HepG2 (cell line): ENCODE measurements around the gene TAC3. TPM values are rescaled to one million over a fixed set of nuclear protein-coding genes. Genes with fewer than 3 reads are reported as not detected.

Experiments
- ATAC-seq: fragments of 200-7000 bp; cut with Tn5 transposase; 3 replicates; pipeline ENCODE4 v1.9.1; 2020; ENCODE audit warnings: mild to moderate bottlenecking, moderate library complexity
- BruUV-seq: library from RNA; stranded (reverse); fragments of 400-500 nt; replicated peaks from 2 replicates; lab custom pipeline; 2021; lab: Mats Ljungman, UMichigan
- CTCF ChIA-PET: fragments of 300-600 bp; formaldehyde crosslinking; extraction: SDS; loops from one replicate; lab custom pipeline; 2021; ENCODE audit warnings: low total read pairs, inconsistent platforms, low intra/inter-chr PET ratio; lab: Yijun Ruan, JAX
- POLR2A ChIA-PET: fragments of 350-600 bp; sonication (Branson Sonifier 250); formaldehyde crosslinking; loops from one replicate; lab custom pipeline; 2020; ENCODE audit warnings: antibody characterized with exemption, inconsistent platforms; lab: Yijun Ruan, JAX
- DNase-seq: peaks from one replicate; pipeline ENCODE4 v3.0.0-alpha.2; 2015; ENCODE audit warnings: low spot score
- FAIRE-seq: peaks from 3 replicates; lab custom pipeline; 2011; peaks lifted over from hg19 to GRCh38; lab: Jason Lieb, UNC
- H2AFZ ChIP-seq: one replicate; pipeline ENCODE4 v1.6.1; 2011; ENCODE audit warnings: low read length, inconsistent platforms
- H3K27ac ChIP-seq: fragments of 300-600 bp; 3 replicates; pipeline ENCODE4 v1.8.0; 2011; ENCODE audit warnings: mixed run types, mild to moderate bottlenecking, mixed read lengths, low read length, inconsistent platforms; ENCODE audit not compliant: insufficient read depth; ENCODE audit errors: extremely low read length
- H3K27me3 ChIP-seq, 2 experiments: fragments of 200-600 bp in 1 of 2; 2 replicates in 1 of 2; 3 replicates in 1 of 2; pipeline versions ENCODE4 v1.6.0 to v1.8.0; 2011; ENCODE audit warnings: low read length in 2 of 2, mild to moderate bottlenecking in 2 of 2, moderate library complexity in 2 of 2, inconsistent platforms in 1 of 2; ENCODE audit not compliant: insufficient read depth in 2 of 2, control insufficient read depth in 1 of 2
- H3K36me3 ChIP-seq, 2 experiments: fragments of 200-600 bp in 1 of 2; replicated peaks in 1 of 2; 2 replicates in 1 of 2; 3 replicates in 1 of 2; pipeline versions ENCODE4 v1.5.1 to v1.8.0; 2011; ENCODE audit warnings: low read length in 2 of 2, inconsistent platforms in 1 of 2; ENCODE audit not compliant: insufficient read depth in 2 of 2, control insufficient read depth in 1 of 2
- H3K4me1 ChIP-seq: 2 replicates; pipeline ENCODE4 v1.5.1; 2012; ENCODE audit warnings: low read length, inconsistent platforms; ENCODE audit not compliant: insufficient read depth
- H3K4me2 ChIP-seq: 2 replicates; pipeline ENCODE4 v1.6.0; 2011; ENCODE audit warnings: low read depth, low read length, inconsistent platforms
- H3K4me3 ChIP-seq, 3 experiments: fragments of 200-600 bp in 1 of 3; sonication (generic), shearing (Covaris generic) in 1 of 3; replicated peaks in 1 of 3; 2 replicates each; pipeline ENCODE4 v1.5.1; 2011 to 2016; ENCODE audit warnings: low read length in 3 of 3, inconsistent platforms in 2 of 3, low read depth in 2 of 3, mild to moderate bottlenecking in 2 of 3, control low read depth in 1 of 3, mixed read lengths in 1 of 3; ENCODE audit not compliant: insufficient read depth in 1 of 3
- H3K79me2 ChIP-seq: one replicate; pipeline ENCODE4 v1.6.1; 2011; ENCODE audit warnings: low read length, inconsistent platforms; ENCODE audit not compliant: insufficient read depth
- H3K9ac ChIP-seq: 2 replicates; pipeline ENCODE4 v1.6.0; 2011; ENCODE audit warnings: mild to moderate bottlenecking, low read depth, low read length, inconsistent platforms; ENCODE audit not compliant: insufficient read depth
- H3K9me3 ChIP-seq: 2 replicates; pipeline ENCODE4 v1.5.1; 2012; ENCODE audit warnings: mild to moderate bottlenecking, low read length
- H4K20me1 ChIP-seq: 2 replicates; pipeline ENCODE4 v1.6.0; 2011; ENCODE audit warnings: inconsistent platforms, mild to moderate bottlenecking, low read length, moderate library complexity; ENCODE audit not compliant: insufficient read depth
- CCDC6 ChIP-seq: sonication (generic); formaldehyde crosslinking; IDR thresholded peaks from 2 replicates; pipeline ENCODE4 v1.8.1; 2022; ENCODE audit warnings: mild to moderate bottlenecking, missing genetic modification reagents, moderate library complexity
- ELF1 ChIP-seq: sonication (generic); formaldehyde crosslinking; IDR thresholded peaks from 2 replicates; pipeline ENCODE4 v1.4.0; 2020; ENCODE audit warnings: missing genetic modification reagents
- ELF4 ChIP-seq: sonication (generic); formaldehyde crosslinking; IDR thresholded peaks from 2 replicates; pipeline ENCODE4 v1.5.0; 2020; ENCODE audit warnings: missing genetic modification reagents, mild to moderate bottlenecking, moderate library complexity, borderline replicate concordance
- HNRNPUL1 ChIP-seq: fragments of 200-400 bp; formaldehyde crosslinking; IDR thresholded peaks from 2 replicates; pipeline ENCODE4 v1.6.1; 2017; ENCODE audit warnings: low read depth, mild to moderate bottlenecking, low read length, moderate library complexity
- MEF2D ChIP-seq: sonication (generic); formaldehyde crosslinking; IDR thresholded peaks from 2 replicates; pipeline ENCODE4 v1.5.1; 2020; ENCODE audit warnings: mild to moderate bottlenecking, missing genetic modification reagents
- SMAD3 ChIP-seq: sonication (generic); formaldehyde crosslinking; IDR thresholded peaks from 2 replicates; pipeline ENCODE4 v1.4.0; 2020; ENCODE audit warnings: missing genetic modification reagents
- SYNCRIP ChIP-seq: fragments of 200-400 bp; formaldehyde crosslinking; IDR thresholded peaks from 2 replicates; pipeline ENCODE4 v1.6.1; 2018; ENCODE audit warnings: mild to moderate bottlenecking, low read depth, low read length; ENCODE audit not compliant: insufficient read depth
- ZEB1 ChIP-seq: IDR thresholded peaks from 2 replicates; pipeline ENCODE4 v1.6.1; 2012; ENCODE audit warnings: mild to moderate bottlenecking, low read depth, inconsistent platforms; ENCODE audit not compliant: insufficient replicate concordance
- ZFY ChIP-seq: sonication (generic); formaldehyde crosslinking; IDR thresholded peaks from 2 replicates; pipeline ENCODE4 v1.4.0; 2020; ENCODE audit warnings: missing genetic modification reagents
- ZKSCAN8 ChIP-seq: IDR thresholded peaks from 2 replicates; pipeline ENCODE4 v1.6.1; 2016; ENCODE audit warnings: borderline replicate concordance, missing genetic modification reagents, missing compliant biosample characterization
- ZNF224 ChIP-seq: sonication (generic); formaldehyde crosslinking; IDR thresholded peaks from 2 replicates; pipeline ENCODE4 v1.5.0; 2020; ENCODE audit warnings: mild to moderate bottlenecking, missing genetic modification reagents
- ZNF317 ChIP-seq: sonication (generic); formaldehyde crosslinking; IDR thresholded peaks from 2 replicates; pipeline ENCODE4 v1.5.0; 2020; ENCODE audit warnings: mild to moderate bottlenecking, missing genetic modification reagents
- ZNF414 ChIP-seq: sonication (generic); formaldehyde crosslinking; IDR thresholded peaks from 2 replicates; pipeline ENCODE4 v1.5.0; 2020; ENCODE audit warnings: missing genetic modification reagents
- ZNF513 ChIP-seq: sonication (generic); formaldehyde crosslinking; conservative IDR thresholded peaks from 2 replicates; pipeline ENCODE4 v1.5.0; 2020; ENCODE audit warnings: missing genetic modification reagents
- ZNF619 ChIP-seq: sonication (generic); formaldehyde crosslinking; IDR thresholded peaks from 2 replicates; pipeline ENCODE4 v1.4.0; 2020; ENCODE audit warnings: mild to moderate bottlenecking, missing genetic modification reagents
- ZNF691 ChIP-seq: sonication (generic); formaldehyde crosslinking; IDR thresholded peaks from 2 replicates; pipeline ENCODE4 v1.4.0; 2020; ENCODE audit warnings: missing genetic modification reagents, low read depth, mild to moderate bottlenecking, borderline replicate concordance
- ZNF740 ChIP-seq: sonication (generic); formaldehyde crosslinking; IDR thresholded peaks from 2 replicates; pipeline ENCODE4 v1.4.0; 2020; ENCODE audit warnings: missing genetic modification reagents
- ZNF782 ChIP-seq: sonication (generic); formaldehyde crosslinking; IDR thresholded peaks from 2 replicates; pipeline ENCODE4 v1.4.0; 2020; ENCODE audit warnings: missing genetic modification reagents, mild to moderate bottlenecking, borderline replicate concordance
- WGBS: methylation state at CpG from one replicate; pipeline ENCODE4 v1.1.6; 2017; ENCODE audit warnings: low lambda C conversion rate; 5-methylcytosine and 5-hydroxymethylcytosine counted together
- in situ Hi-C: cut with HindIII; loops from 2 replicates; pipeline ENCODE4 v1.10.0; 2017; ENCODE audit warnings: low pct_unique_long_range_greater_than_20kb; ENCODE audit not compliant: extremely low pct_ligation_motif_present
- intact Hi-C: fragments of 100-400 bp; cut with micrococcal nuclease; formaldehyde crosslinking; loops from one replicate; pipeline ENCODE4 v1.10.0; 2022; ENCODE audit not compliant: unreplicated experiment
- polyA plus RNA-seq, 8 experiments: library from polyadenylated mRNA; depleted of rRNA in 3 of 8; stranded (reverse) in 7 of 8; unstranded in 1 of 8; fragments of >200 nt; fragmentation: Illumina TruSeq in 4 of 8; extraction: Trizol in 4 of 8; gene quantifications; 2 replicates each; pipeline versions ENCODE4 v1.2.1 to v1.2.3, GENCODE V29; 2011 to 2016; ENCODE audit warnings: low read depth in 4 of 8, missing spikeins in 1 of 8, mixed read lengths in 1 of 8; ENCODE audit not compliant: insufficient read depth in 1 of 8
- total RNA-seq, 5 experiments: library from RNA; depleted of rRNA; stranded (reverse); fragments of >200 nt; fragmentation: Illumina TruSeq; extraction: Trizol; gene quantifications; 2 replicates each; pipeline ENCODE4 v1.2.3, GENCODE V29; 2016; ENCODE audit warnings: low read depth in 1 of 5

TAC3 gene
- total and polyA plus RNA-seq, 2 of the 13 experiments (the other 11 are each of a cell fraction or from before 2014, with no cell fraction given) = 0.13 to 0.15 TPM

- TF ChIP-seq ZEB1 (no peak), MEF2D (CRISPR knock-in tag) (no peak), ZNF691 (no peak), CCDC6 (CRISPR knock-in tag) (no peak), ZNF224 (CRISPR knock-in tag) (no peak), SYNCRIP (no peak), ZNF782 (CRISPR knock-in tag) (no peak), ZNF619 (no peak), ZNF740 (CRISPR knock-in tag) (no peak), ZNF513 (CRISPR knock-in tag) (no peak), ZNF414 (no peak), ZNF317 (CRISPR knock-in tag) (no peak), SMAD3 (CRISPR knock-in tag) (no peak), ELF4 (no peak), ZFY (CRISPR knock-in tag) (no peak), HNRNPUL1 (no peak), ZKSCAN8 (CRISPR knock-in tag) (no peak), ELF1 (CRISPR knock-in tag) (no peak)
- TF ChIP-seq, all 625 proteins: peak for 0
- Histone ChIP-seq H3K36me3 (no peaks in the 10 kb centered on the region), H2AFZ (no peak overlapping the region), H3K79me2 (no peaks in the 10 kb centered on the region), H3K4me3 (no peak overlapping the region), H3K27me3 (no peaks in the 10 kb centered on the region), H3K27ac (no peak overlapping the region), H3K9ac (no peak overlapping the region), H3K4me2 (no peak overlapping the region), H3K9me3 (no peaks in the 10 kb centered on the region), H3K4me1 (peaks cover 11% of the 10 kb centered on the region), H4K20me1 (no peaks in the 10 kb centered on the region)
- DNase-seq = no peak
- intact Hi-C loops (no loop called here), in situ Hi-C loops (no loop called here)
- no peak for ATAC-seq
- 94% methylated on average over 5 of the region's 5 CpGs for WGBS
- FAIRE-seq = no peak
- BruUV-seq = no TSS peak
- ChIA-PET POLR2A (interaction anchor here (0.6 to 1.3 kb wide), 2 partner anchors 9 to 186 kb away, joined by 3 to 4 read pairs; no protein-coding TSS in a partner anchor), CTCF (no interaction called here)
Observed at GRCh38 chr12:57027805-57028153, 11.4 kb upstream of the TAC3 start.
